GM12873 (cell line): Measurements from ENCODE around the gene FNDC11.

Source experiments
- CTCF ChIP-seq: IDR thresholded peaks from 2 replicates; pipeline ENCODE4 v1.5.1; 2012; ENCODE audit warnings: low read depth, mild to moderate bottlenecking, moderate library complexity, low read length, control low read depth; ENCODE audit not compliant: insufficient read depth; ENCODE audit errors: missing control alignments

The FNDC11 gene

GRCh38 chr20:63568986-63569949, 15.3 kb downstream of the FNDC11 start:
- TF ChIP-seq CTCF, result no peak

- no peak for TF ChIP-seq CTCF
Observed at GRCh38 chr20:63570281-63571086, 16.5 kb downstream of the FNDC11 start.

- no peak for TF ChIP-seq CTCF
Observed at GRCh38 chr20:63572071-63572787, 18.3 kb downstream of the FNDC11 start.

GRCh38 chr20:63572788-63573646, 19.1 kb downstream of the FNDC11 start:
- TF ChIP-seq CTCF, result peak; percentile 21

GRCh38 chr20:63573647-63574131, 19.7 kb downstream of the FNDC11 start:
- TF ChIP-seq CTCF, result no peak

GRCh38 chr20:63574156-63574828, 20.3 kb downstream of the FNDC11 start, which contains the start of gene HELZ2:
TSS of gene HELZ2 (minus strand) at chr20:63574239. CDS start at chr20:63572385, 1,854 bp downstream.
- TF ChIP-seq CTCF, result no peak
